ENCODE measurements around the gene METTL5.
A peak's percentile ranks its signal among the peaks of the same experiment; 100 is the strongest.
"Not testable (repeated sequence)": the region's sequence is repeated elsewhere in the genome, so short reads cannot be mapped to it uniquely, and the experiment has no call there.

METTL5 gene

GRCh38 chr2:169824373-169825333, at the start of gene METTL5:
Gene METTL5 (minus strand): TSS chr2:169824905. CDS start chr2:169824597, 308 bp downstream.
- peaks cover 46% of the 10 kb centered on the region for H3K4me1 ChIP-seq (ENCODE audit: control insufficient read depth, insufficient read depth, low read length)
- peak; percentile 93 for DNase-seq (ENCODE audit: low read depth)
- H3K27me3 ChIP-seq (replicated peaks; ENCODE audit: control insufficient read depth, insufficient read depth, low read length) = no peaks in the 10 kb centered on the region
- peak within 1 kb of the TSS; percentile 91 for H3K4me3 ChIP-seq (ENCODE audit: low read length)
- no peaks in the 10 kb centered on the region for H3K9me3 ChIP-seq (ENCODE audit: control insufficient read depth, low read length)
- peak within 1 kb of the TSS; percentile 91 for H3K9ac ChIP-seq (ENCODE audit: low read length)
- H3K36me3 ChIP-seq (ENCODE audit: control insufficient read depth, insufficient read depth, low read length, severe bottlenecking) = peaks cover 3% of the 10 kb centered on the region

- Histone ChIP-seq H3K9ac (ENCODE audit: low read length) (no peak overlapping the region), H3K9me3 (ENCODE audit: control insufficient read depth, low read length) (no peaks in the 10 kb centered on the region), H3K36me3 (ENCODE audit: control insufficient read depth, insufficient read depth, low read length, severe bottlenecking) (peaks cover 15% of the 10 kb centered on the region), H3K4me1 (ENCODE audit: control insufficient read depth, insufficient read depth, low read length) (no peaks in the 10 kb centered on the region), H3K27me3 (replicated peaks; ENCODE audit: control insufficient read depth, insufficient read depth, low read length) (no peaks in the 10 kb centered on the region), H3K4me3 (ENCODE audit: low read length) (no peak overlapping the region)
- no peak for DNase-seq (ENCODE audit: low read depth)
These were observed 47.3 kb upstream of the METTL5 start for GRCh38 chr2:169871994-169872393.

- not testable (repeated sequence) for H3K27me3 ChIP-seq (replicated peaks; ENCODE audit: control insufficient read depth, insufficient read depth, low read length); H3K9me3 ChIP-seq (ENCODE audit: control insufficient read depth, low read length); H3K4me1 ChIP-seq (ENCODE audit: control insufficient read depth, insufficient read depth, low read length); H3K4me3 ChIP-seq (ENCODE audit: low read length); H3K36me3 ChIP-seq (ENCODE audit: control insufficient read depth, insufficient read depth, low read length, severe bottlenecking); DNase-seq (ENCODE audit: low read depth); H3K9ac ChIP-seq (ENCODE audit: low read length)
These were observed 46.7 kb upstream of the METTL5 start for GRCh38 chr2:169871369-169871768.

- H3K27me3 ChIP-seq (replicated peaks; ENCODE audit: control insufficient read depth, insufficient read depth, low read length) = no peaks in the 10 kb centered on the region
- no peak overlapping the region for H3K9ac ChIP-seq (ENCODE audit: low read length)
- H3K9me3 ChIP-seq (ENCODE audit: control insufficient read depth, low read length) = no peaks in the 10 kb centered on the region
- peaks cover 7% of the 10 kb centered on the region for H3K4me1 ChIP-seq (ENCODE audit: control insufficient read depth, insufficient read depth, low read length)
- no peak for DNase-seq (ENCODE audit: low read depth)
- no peak overlapping the region for H3K4me3 ChIP-seq (ENCODE audit: low read length)
- no peaks in the 10 kb centered on the region for H3K36me3 ChIP-seq (ENCODE audit: control insufficient read depth, insufficient read depth, low read length, severe bottlenecking)
These were observed 44.2 kb upstream of the METTL5 start for GRCh38 chr2:169868951-169869350.

- Histone ChIP-seq H3K36me3 (ENCODE audit: control insufficient read depth, insufficient read depth, low read length, severe bottlenecking) (no peaks in the 10 kb centered on the region), H3K4me1 (ENCODE audit: control insufficient read depth, insufficient read depth, low read length) (peaks cover 20% of the 10 kb centered on the region), H3K27me3 (replicated peaks; ENCODE audit: control insufficient read depth, insufficient read depth, low read length) (no peaks in the 10 kb centered on the region), H3K9ac (ENCODE audit: low read length) (no peak overlapping the region), H3K9me3 (ENCODE audit: control insufficient read depth, low read length) (no peaks in the 10 kb centered on the region), H3K4me3 (ENCODE audit: low read length) (no peak overlapping the region)
- no peak for DNase-seq (ENCODE audit: low read depth)
These were observed 42.9 kb upstream of the METTL5 start for GRCh38 chr2:169867579-169867978.

- not testable (repeated sequence) for H3K9ac ChIP-seq (ENCODE audit: low read length); H3K36me3 ChIP-seq (ENCODE audit: control insufficient read depth, insufficient read depth, low read length, severe bottlenecking); H3K9me3 ChIP-seq (ENCODE audit: control insufficient read depth, low read length); H3K4me3 ChIP-seq (ENCODE audit: low read length); DNase-seq (ENCODE audit: low read depth); H3K27me3 ChIP-seq (replicated peaks; ENCODE audit: control insufficient read depth, insufficient read depth, low read length)
- peaks cover 21% of the 10 kb centered on the region for H3K4me1 ChIP-seq (ENCODE audit: control insufficient read depth, insufficient read depth, low read length)
These were observed 41.5 kb upstream of the METTL5 start for GRCh38 chr2:169866230-169866629.

- no peak overlapping the region for H3K4me3 ChIP-seq (ENCODE audit: low read length)
- no peaks in the 10 kb centered on the region for H3K9me3 ChIP-seq (ENCODE audit: control insufficient read depth, low read length)
- no peak overlapping the region for H3K9ac ChIP-seq (ENCODE audit: low read length)
- H3K4me1 ChIP-seq (ENCODE audit: control insufficient read depth, insufficient read depth, low read length) = peaks cover 21% of the 10 kb centered on the region
- no peak for DNase-seq (ENCODE audit: low read depth)
- no peaks in the 10 kb centered on the region for H3K27me3 ChIP-seq (replicated peaks; ENCODE audit: control insufficient read depth, insufficient read depth, low read length)
- no peaks in the 10 kb centered on the region for H3K36me3 ChIP-seq (ENCODE audit: control insufficient read depth, insufficient read depth, low read length, severe bottlenecking)
These were observed 40.8 kb upstream of the METTL5 start for GRCh38 chr2:169865492-169865891.

- H3K27me3 ChIP-seq (replicated peaks; ENCODE audit: control insufficient read depth, insufficient read depth, low read length) = no peaks in the 10 kb centered on the region
- no peaks in the 10 kb centered on the region for H3K36me3 ChIP-seq (ENCODE audit: control insufficient read depth, insufficient read depth, low read length, severe bottlenecking)
- H3K4me1 ChIP-seq (ENCODE audit: control insufficient read depth, insufficient read depth, low read length) = peaks cover 21% of the 10 kb centered on the region
- H3K9ac ChIP-seq (ENCODE audit: low read length) = no peak overlapping the region
- H3K4me3 ChIP-seq (ENCODE audit: low read length) = no peak overlapping the region
- no peaks in the 10 kb centered on the region for H3K9me3 ChIP-seq (ENCODE audit: control insufficient read depth, low read length)
- peak; percentile 68 for DNase-seq (ENCODE audit: low read depth)
These were observed 38.1 kb upstream of the METTL5 start for GRCh38 chr2:169862816-169863215.

GRCh38 chr2:169860149-169860548, 35.4 kb upstream of the METTL5 start:
- peak; percentile 44 for DNase-seq (ENCODE audit: low read depth)
- no peaks in the 10 kb centered on the region for H3K27me3 ChIP-seq (replicated peaks; ENCODE audit: control insufficient read depth, insufficient read depth, low read length)
- H3K36me3 ChIP-seq (ENCODE audit: control insufficient read depth, insufficient read depth, low read length, severe bottlenecking) = no peaks in the 10 kb centered on the region
- H3K9me3 ChIP-seq (ENCODE audit: control insufficient read depth, low read length) = no peaks in the 10 kb centered on the region
- no peak overlapping the region for H3K4me3 ChIP-seq (ENCODE audit: low read length)
- H3K4me1 ChIP-seq (ENCODE audit: control insufficient read depth, insufficient read depth, low read length) = peaks cover 14% of the 10 kb centered on the region
- no peak overlapping the region for H3K9ac ChIP-seq (ENCODE audit: low read length)

- Histone ChIP-seq H3K4me1 (ENCODE audit: control insufficient read depth, insufficient read depth, low read length) (peaks cover 14% of the 10 kb centered on the region), H3K4me3 (ENCODE audit: low read length) (no peak overlapping the region), H3K9me3 (ENCODE audit: control insufficient read depth, low read length) (no peaks in the 10 kb centered on the region), H3K27me3 (replicated peaks; ENCODE audit: control insufficient read depth, insufficient read depth, low read length) (no peaks in the 10 kb centered on the region), H3K36me3 (ENCODE audit: control insufficient read depth, insufficient read depth, low read length, severe bottlenecking) (no peaks in the 10 kb centered on the region), H3K9ac (ENCODE audit: low read length) (no peak overlapping the region)
- no peak for DNase-seq (ENCODE audit: low read depth)
These were observed 34.7 kb upstream of the METTL5 start for GRCh38 chr2:169859423-169859822.

- H3K4me3 ChIP-seq (ENCODE audit: low read length); H3K27me3 ChIP-seq (replicated peaks; ENCODE audit: control insufficient read depth, insufficient read depth, low read length); H3K36me3 ChIP-seq (ENCODE audit: control insufficient read depth, insufficient read depth, low read length, severe bottlenecking); H3K4me1 ChIP-seq (ENCODE audit: control insufficient read depth, insufficient read depth, low read length); H3K9me3 ChIP-seq (ENCODE audit: control insufficient read depth, low read length); H3K9ac ChIP-seq (ENCODE audit: low read length); DNase-seq (ENCODE audit: low read depth): not testable (repeated sequence)
These were observed 30.9 kb upstream of the METTL5 start for GRCh38 chr2:169855281-169856258.
